ENCODE results near the gene CPEB2. TPM values are rescaled to one million over a fixed set of nuclear protein-coding genes. Genes with fewer than 3 reads are reported as not detected.
"Not testable (repeated sequence)": the region's sequence is repeated elsewhere in the genome, so short reads cannot be mapped to it uniquely, and the experiment has no call there.

CPEB2 gene
- total RNA-seq, 4 donors from 2014 or later: 8.7 to 13.1 (median 10.1) TPM

- H3K4me3 ChIP-seq: no peak overlapping the region
- H3K4me1 ChIP-seq: no peaks in the 10 kb centered on the region
- TF ChIP-seq POLR2A (IDR thresholded peaks at IDR 0.05) (no peak), CTCF (IDR thresholded peaks at IDR 0.05 in 4 of 5, conservative IDR thresholded peaks at IDR 0.05 in 1 of 5) (no peak)
- H3K27me3 ChIP-seq: no peaks in the 10 kb centered on the region
- no peak for ATAC-seq
- H3K9me3 ChIP-seq: no peaks in the 10 kb centered on the region
- in situ Hi-C loops (cut with MboI; ENCODE audit: low sequenced_read_pairs in 4 of 4) (no loop called here), intact Hi-C loops (cut with DNase I; ENCODE audit: low total_unique reads) (no loop called here)
- H3K27ac ChIP-seq: no peak overlapping the region
- DNase-seq: no peak
- H3K36me3 ChIP-seq: no peaks in the 10 kb centered on the region
These were observed 82.5 kb downstream of the CPEB2 start for GRCh38 chr4:15084780-15085179.

- H3K9me3 ChIP-seq; H3K27me3 ChIP-seq; ATAC-seq; DNase-seq; H3K27ac ChIP-seq; in situ Hi-C loops (cut with MboI; ENCODE audit: low sequenced_read_pairs in 4 of 4); H3K4me3 ChIP-seq; H3K36me3 ChIP-seq; intact Hi-C loops (cut with DNase I; ENCODE audit: low total_unique reads); H3K4me1 ChIP-seq: not testable (repeated sequence)
These were observed 83.5 kb downstream of the CPEB2 start for GRCh38 chr4:15085762-15086161.

GRCh38 chr4:15086259-15086658 lies 84.0 kb downstream of the CPEB2 start:
- H3K4me1 ChIP-seq; H3K9me3 ChIP-seq; ATAC-seq; H3K4me3 ChIP-seq; H3K27me3 ChIP-seq; H3K36me3 ChIP-seq; DNase-seq; H3K27ac ChIP-seq; intact Hi-C loops (cut with DNase I; ENCODE audit: low total_unique reads); in situ Hi-C loops (cut with MboI; ENCODE audit: low sequenced_read_pairs in 4 of 4): not testable (repeated sequence)

GRCh38 chr4:15088394-15089035 lies 86.2 kb downstream of the CPEB2 start:
- Histone ChIP-seq H3K4me3 (no peak overlapping the region), H3K27ac (no peak overlapping the region), H3K36me3 (no peaks in the 10 kb centered on the region), H3K9me3 (no peaks in the 10 kb centered on the region), H3K27me3 (no peaks in the 10 kb centered on the region), H3K4me1 (no peaks in the 10 kb centered on the region)
- TF ChIP-seq CTCF (IDR thresholded peaks at IDR 0.05 in 4 of 5, conservative IDR thresholded peaks at IDR 0.05 in 1 of 5) (no peak), POLR2A (IDR thresholded peaks at IDR 0.05) (no peak)
- intact Hi-C loops (cut with DNase I; ENCODE audit: low total_unique reads): no loop called here
- ATAC-seq (no peak), DNase-seq (no peak)
- in situ Hi-C loops (cut with MboI; ENCODE audit: low sequenced_read_pairs in 4 of 4): no loop called here

GRCh38 chr4:15089979-15090378 lies 87.7 kb downstream of the CPEB2 start:
- no peak overlapping the region for H3K4me3 ChIP-seq
- H3K9me3 ChIP-seq: no peaks in the 10 kb centered on the region
- DNase-seq: no peak
- H3K27ac ChIP-seq: no peak overlapping the region
- H3K27me3 ChIP-seq: no peaks in the 10 kb centered on the region
- no peaks in the 10 kb centered on the region for H3K4me1 ChIP-seq
- no peak for TF ChIP-seq POLR2A (IDR thresholded peaks at IDR 0.05)
- no peak for TF ChIP-seq CTCF (IDR thresholded peaks at IDR 0.05 in 4 of 5, conservative IDR thresholded peaks at IDR 0.05 in 1 of 5)
- in situ Hi-C loops (cut with MboI; ENCODE audit: low sequenced_read_pairs in 4 of 4) (no loop called here), intact Hi-C loops (cut with DNase I; ENCODE audit: low total_unique reads) (no loop called here)
- no peak for ATAC-seq
- no peaks in the 10 kb centered on the region for H3K36me3 ChIP-seq

- no peak overlapping the region for H3K4me3 ChIP-seq
- TF ChIP-seq POLR2A (IDR thresholded peaks at IDR 0.05) (no peak), CTCF (IDR thresholded peaks at IDR 0.05 in 4 of 5, conservative IDR thresholded peaks at IDR 0.05 in 1 of 5) (no peak)
- DNase-seq (no peak), ATAC-seq (no peak)
- no peaks in the 10 kb centered on the region for H3K4me1 ChIP-seq
- no peaks in the 10 kb centered on the region for H3K27me3 ChIP-seq
- in situ Hi-C loops (cut with MboI; ENCODE audit: low sequenced_read_pairs in 4 of 4) (no loop called here), intact Hi-C loops (cut with DNase I; ENCODE audit: low total_unique reads) (no loop called here)
- no peak overlapping the region for H3K27ac ChIP-seq
- no peaks in the 10 kb centered on the region for H3K36me3 ChIP-seq
- no peaks in the 10 kb centered on the region for H3K9me3 ChIP-seq
These were observed 98.1 kb downstream of the CPEB2 start for GRCh38 chr4:15100380-15100779.
